SK-N-SH (cell line): Measurements from ENCODE around the gene OR52I1. TPM values are rescaled to one million over a fixed set of nuclear protein-coding genes. Genes with fewer than 3 reads are reported as not detected.

ENCODE experiments used
- CTCF ChIA-PET: fragments of 300-600, 350-600 bp; formaldehyde crosslinking; extraction: SDS; loops from one replicate; lab custom pipeline; 2021; lab: Yijun Ruan, JAX
- POLR2A ChIA-PET: fragments of 350-600 bp; sonication (Branson Sonifier 250); formaldehyde crosslinking; extraction: SDS; loops from one replicate; lab custom pipeline; 2020; ENCODE audit warnings: antibody characterized with exemption, inconsistent platforms; lab: Yijun Ruan, JAX
- DNase-seq: peaks from one replicate; pipeline ENCODE4 v3.0.0; 2012
- H2AFZ ChIP-seq: fragments of 200-600 bp; sonication (generic); 2 replicates; pipeline ENCODE4 v1.8.1; 2016; ENCODE audit warnings: antibody characterized with exemption, mild to moderate bottlenecking, low read depth
- H3F3A ChIP-seq: fragments of 200-600 bp; sonication (generic); replicated peaks from 2 replicates; pipeline ENCODE3; 2016; ENCODE audit warnings: antibody characterized with exemption, mild to moderate bottlenecking; ENCODE audit not compliant: insufficient read depth
- H3K27ac ChIP-seq, 2 experiments: fragments of 200-500 bp in 1 of 2; fragments of 200-600 bp in 1 of 2; sonication (Bioruptor generic) in 1 of 2; sonication (generic), shearing (Covaris generic) in 1 of 2; 2 replicates each; pipeline versions ENCODE4 v1.5.1 to v1.6.1; 2014 to 2016; ENCODE audit warnings: low read depth in 2 of 2, inconsistent platforms in 1 of 2, low read length in 1 of 2, mild to moderate bottlenecking in 1 of 2, mixed read lengths in 1 of 2
- H3K27me3 ChIP-seq: fragments of 200-600 bp; sonication (generic), shearing (Covaris generic); 2 replicates; pipeline ENCODE4 v1.6.1; 2016; ENCODE audit warnings: mixed run types; ENCODE audit not compliant: insufficient read depth
- H3K36me3 ChIP-seq, 2 experiments: fragments of 200-500 bp in 1 of 2; fragments of 200-600 bp in 1 of 2; sonication (Bioruptor generic) in 1 of 2; sonication (generic) in 1 of 2; replicated peaks in 1 of 2; 2 replicates each; pipeline versions ENCODE3 to v1.5.1; 2014 to 2016; ENCODE audit warnings: low read length in 1 of 2, mild to moderate bottlenecking in 1 of 2; ENCODE audit not compliant: insufficient read depth in 2 of 2, control insufficient read depth in 1 of 2
- H3K4me1 ChIP-seq, 2 experiments: fragments of 200-500 bp in 1 of 2; fragments of 200-600 bp in 1 of 2; sonication (Bioruptor generic) in 1 of 2; sonication (generic), shearing (Covaris generic) in 1 of 2; 2 replicates each; pipeline versions ENCODE4 v1.5.1 to v1.6.1; 2014 to 2016; ENCODE audit warnings: low read depth in 1 of 2, low read length in 1 of 2, mixed run types in 1 of 2; ENCODE audit not compliant: insufficient read depth in 2 of 2, control insufficient read depth in 1 of 2
- H3K4me2 ChIP-seq: fragments of 200-600 bp; sonication (generic), shearing (Covaris generic); 2 replicates; pipeline ENCODE4 v1.6.1; 2017; ENCODE audit warnings: mixed run types
- H3K4me3 ChIP-seq, 2 experiments: fragments of 200-500 bp in 1 of 2; fragments of 200-600 bp in 1 of 2; sonication (Bioruptor generic) in 1 of 2; sonication (generic), shearing (Covaris generic) in 1 of 2; 2 replicates each; pipeline versions ENCODE4 v1.5.1 to v1.8.1; 2014 to 2016; ENCODE audit warnings: low read depth in 2 of 2, inconsistent platforms in 1 of 2, low read length in 1 of 2, mild to moderate bottlenecking in 1 of 2, mixed read lengths in 1 of 2, moderate library complexity in 1 of 2
- H3K79me2 ChIP-seq: fragments of 200-600 bp; sonication (generic); 2 replicates; pipeline ENCODE4 v1.8.1; 2017; ENCODE audit warnings: mild to moderate bottlenecking; ENCODE audit not compliant: insufficient read depth
- H3K9ac ChIP-seq: fragments of 200-600 bp; sonication (generic); 2 replicates; pipeline ENCODE4 v1.6.1; 2017; ENCODE audit warnings: mixed run types
- H3K9me2 ChIP-seq: fragments of 200-600 bp; sonication (generic); 2 replicates; pipeline ENCODE4 v1.6.1; 2017; ENCODE audit warnings: mixed run types
- H3K9me3 ChIP-seq: fragments of 200-600 bp; sonication (generic); 2 replicates; pipeline ENCODE4 v1.6.1; 2017; ENCODE audit warnings: mixed run types, mild to moderate bottlenecking, moderate library complexity
- H4K20me1 ChIP-seq: fragments of 200-600 bp; sonication (generic); 2 replicates; pipeline ENCODE4 v1.6.1; 2017; ENCODE audit warnings: mild to moderate bottlenecking, mixed run types; ENCODE audit not compliant: insufficient read depth
- CHD2 ChIP-seq: fragments of 150-350 bp; IDR thresholded peaks from 2 replicates; pipeline ENCODE4 v1.6.1; 2018; ENCODE audit warnings: low read length; ENCODE audit not compliant: partially characterized antibody
- ELF1 ChIP-seq: IDR thresholded peaks from 2 replicates; pipeline ENCODE4 v1.4.0; 2012
- EP300 ChIP-seq, 2 experiments: IDR thresholded peaks; 2 replicates each; pipeline versions ENCODE4 v1.4.0 to v1.6.1; 2012; ENCODE audit warnings: borderline replicate concordance in 1 of 2, low read depth in 1 of 2, low read length in 1 of 2
- EZH2phosphoT487 ChIP-seq: fragments of 200-600 bp; sonication (generic); IDR thresholded peaks from 2 replicates; pipeline ENCODE4 v1.6.1; 2017; ENCODE audit warnings: low read depth, mixed run types, mild to moderate bottlenecking, antibody characterized with exemption, moderate library complexity, borderline replicate concordance
- FOSL2 ChIP-seq: IDR thresholded peaks from 2 replicates; pipeline ENCODE4 v1.4.0; 2012; ENCODE audit warnings: low read depth, mild to moderate bottlenecking, moderate library complexity, borderline replicate concordance
- FOXJ3 ChIP-seq: sonication (generic); formaldehyde crosslinking; IDR thresholded peaks from 2 replicates; pipeline ENCODE4 v1.5.1; 2020; ENCODE audit warnings: mild to moderate bottlenecking, missing genetic modification reagents
- JUND ChIP-seq: IDR thresholded peaks from 2 replicates; pipeline ENCODE4 v1.4.0; 2012
- MEF2A ChIP-seq: IDR thresholded peaks from 2 replicates; pipeline ENCODE4 v1.4.0; 2012; ENCODE audit warnings: low read depth, borderline replicate concordance
- NFIC ChIP-seq: IDR thresholded peaks from 2 replicates; pipeline ENCODE4 v1.4.0; 2012; ENCODE audit warnings: borderline replicate concordance
- NRF1 ChIP-seq: IDR thresholded peaks from 2 replicates; pipeline ENCODE4 v1.6.1; 2012; ENCODE audit warnings: low read depth, mild to moderate bottlenecking, low read length
- POLR2AphosphoS5 ChIP-seq: IDR thresholded peaks from 2 replicates; pipeline ENCODE4 v1.6.1; 2012; ENCODE audit warnings: low read depth, low read length
- RAD21 ChIP-seq: IDR thresholded peaks from 2 replicates; pipeline ENCODE4 v1.6.1; 2012; ENCODE audit warnings: mild to moderate bottlenecking, low read length
- RCOR1 ChIP-seq: fragments of 150-350 bp; IDR thresholded peaks from 2 replicates; pipeline ENCODE4 v1.6.1; 2017; ENCODE audit warnings: antibody characterized with exemption, low read length
- RXRA ChIP-seq: IDR thresholded peaks from 2 replicates; pipeline ENCODE4 v1.4.0; 2012; ENCODE audit warnings: low read depth, mild to moderate bottlenecking, borderline replicate concordance
- TCF12 ChIP-seq: IDR thresholded peaks from 2 replicates; pipeline ENCODE4 v1.4.0; 2012
- TEAD4 ChIP-seq: IDR thresholded peaks from 2 replicates; pipeline ENCODE4 v1.4.0; 2012; ENCODE audit warnings: mild to moderate bottlenecking, borderline replicate concordance; ENCODE audit not compliant: insufficient read depth
- YY1 ChIP-seq: IDR thresholded peaks from 2 replicates; pipeline ENCODE4 v1.4.0; 2012; ENCODE audit warnings: low read depth, mild to moderate bottlenecking
- WGBS: methylation state at CpG from one replicate; pipeline ENCODE4 v1.1.6; 2017; ENCODE audit warnings: low lambda C conversion rate; 5-methylcytosine and 5-hydroxymethylcytosine counted together
- polyA plus RNA-seq, 3 experiments: library from polyadenylated mRNA; depleted of rRNA; stranded (reverse); fragments of >200 nt; gene quantifications; 2 replicates each; pipeline ENCODE4 v1.2.3, GENCODE V29; 2012
- TF ChIP-seq, protein P1 (sequence below): IDR thresholded peaks from 2 replicates; pipeline ENCODE4 v1.4.0; 2012; ENCODE audit warnings: low read depth, borderline replicate concordance
- TF ChIP-seq, protein P2 (sequence below): fragments of 150-350 bp; IDR thresholded peaks from 2 replicates; pipeline ENCODE4 v1.6.1; 2016; ENCODE audit warnings: mild to moderate bottlenecking, low read depth, low read length
- TF ChIP-seq, protein P3 (sequence below): IDR thresholded peaks from 2 replicates; pipeline ENCODE4 v1.6.1; 2012; ENCODE audit warnings: mild to moderate bottlenecking, low read depth, low read length, moderate library complexity
- TF ChIP-seq, protein P4 (sequence below): IDR thresholded peaks from 2 replicates; pipeline ENCODE4; 2012
- TF ChIP-seq, protein P5 (sequence below): fragments of 200-600 bp; sonication (generic); IDR thresholded peaks from 2 replicates; pipeline ENCODE4 v1.6.1; 2017; ENCODE audit warnings: antibody characterized with exemption, mild to moderate bottlenecking, moderate library complexity
- TF ChIP-seq, protein P6 (sequence below): IDR thresholded peaks from 2 replicates; pipeline ENCODE4 v1.4.0; 2012; ENCODE audit warnings: low read depth

OR52I1 gene
- polyA plus RNA-seq, 1 of the 3 experiments (the other 2 are of a cell fraction), result not detected

DNA sequence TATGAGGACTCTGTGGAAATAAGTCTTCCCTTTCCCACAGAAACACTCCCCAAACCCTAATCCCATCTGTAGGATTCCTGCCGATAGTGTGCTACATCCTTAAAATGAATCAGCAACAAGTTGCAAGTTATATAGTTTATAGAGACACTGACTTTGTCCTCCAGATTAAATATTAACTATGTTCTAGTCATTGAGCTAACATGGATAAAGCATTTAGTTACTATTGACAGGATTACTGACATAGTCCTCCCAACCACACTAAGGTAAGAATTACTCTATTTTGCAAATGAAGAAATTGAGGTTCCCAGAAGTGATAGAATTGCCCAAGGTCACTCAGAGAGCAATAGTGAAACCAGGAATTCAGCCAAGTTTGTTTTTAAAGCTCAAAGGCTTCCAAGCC lies 47.0 kb upstream of the OR52I1 start (continued):
- no peak for TF ChIP-seq CHD2
- no peak for TF ChIP-seq EP300 (IDR thresholded peaks at IDR 0.05; ENCODE audit: borderline replicate concordance in 1 of 2, low read depth in 1 of 2, low read length in 1 of 2)
- no peak for TF ChIP-seq NFIC
- no peak for TF ChIP-seq TCF12
- TF ChIP-seq, protein P1, sequence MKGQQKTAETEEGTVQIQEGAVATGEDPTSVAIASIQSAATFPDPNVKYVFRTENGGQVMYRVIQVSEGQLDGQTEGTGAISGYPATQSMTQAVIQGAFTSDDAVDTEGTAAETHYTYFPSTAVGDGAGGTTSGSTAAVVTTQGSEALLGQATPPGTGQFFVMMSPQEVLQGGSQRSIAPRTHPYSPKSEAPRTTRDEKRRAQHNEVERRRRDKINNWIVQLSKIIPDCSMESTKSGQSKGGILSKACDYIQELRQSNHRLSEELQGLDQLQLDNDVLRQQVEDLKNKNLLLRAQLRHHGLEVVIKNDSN, result no peak
- no peak for TF ChIP-seq FOSL2
- TF ChIP-seq, protein P2, sequence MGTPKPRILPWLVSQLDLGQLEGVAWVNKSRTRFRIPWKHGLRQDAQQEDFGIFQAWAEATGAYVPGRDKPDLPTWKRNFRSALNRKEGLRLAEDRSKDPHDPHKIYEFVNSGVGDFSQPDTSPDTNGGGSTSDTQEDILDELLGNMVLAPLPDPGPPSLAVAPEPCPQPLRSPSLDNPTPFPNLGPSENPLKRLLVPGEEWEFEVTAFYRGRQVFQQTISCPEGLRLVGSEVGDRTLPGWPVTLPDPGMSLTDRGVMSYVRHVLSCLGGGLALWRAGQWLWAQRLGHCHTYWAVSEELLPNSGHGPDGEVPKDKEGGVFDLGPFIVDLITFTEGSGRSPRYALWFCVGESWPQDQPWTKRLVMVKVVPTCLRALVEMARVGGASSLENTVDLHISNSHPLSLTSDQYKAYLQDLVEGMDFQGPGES, result no peak

DNA sequence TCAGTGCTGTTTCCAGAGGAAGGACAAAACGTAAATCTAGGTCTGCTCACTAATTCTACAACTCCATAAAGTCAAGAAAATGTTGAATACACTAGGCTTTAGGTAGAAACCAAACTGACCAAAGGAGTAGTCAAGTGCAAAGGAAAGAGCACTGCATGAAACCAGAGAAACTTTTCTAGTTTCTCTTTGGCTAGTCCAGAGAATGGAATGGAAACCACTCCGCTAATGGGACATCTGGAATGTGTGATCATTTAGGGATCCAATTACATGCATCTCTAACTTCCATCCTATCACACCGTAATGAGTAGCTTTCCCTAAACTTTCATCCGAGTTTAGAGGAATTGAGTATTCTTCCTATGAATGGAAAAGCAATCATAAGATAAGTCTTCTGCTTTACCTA lies 46.4 kb upstream of the OR52I1 start:
- H3F3A ChIP-seq, result no peaks in the 10 kb centered on the region
- no peaks in the 10 kb centered on the region for H3K9me2 ChIP-seq
- WGBS, result 6% methylated on average over 4 of the region's 4 CpGs
- H3K79me2 ChIP-seq, result no peaks in the 10 kb centered on the region
- no peak overlapping the region for H3K4me3 ChIP-seq
- no peak overlapping the region for H3K4me2 ChIP-seq
- H3K36me3 ChIP-seq, result no peaks in the 10 kb centered on the region
- CTCF ChIA-PET, result no interaction called here
- H3K27me3 ChIP-seq, result peaks cover 5% of the 10 kb centered on the region; the same call in 1 of the 2 replicates
- POLR2A ChIA-PET, result no interaction called here
- no peaks in the 10 kb centered on the region for H4K20me1 ChIP-seq
- no peak for DNase-seq
- no peak overlapping the region for H2AFZ ChIP-seq
- TF ChIP-seq YY1 (no peak), FOXJ3 (CRISPR knock-in tag) (no peak), NRF1 (no peak), RCOR1 (no peak), RXRA (no peak), POLR2AphosphoS5 (no peak), TEAD4 (no peak), JUND (no peak), ELF1 (no peak), MEF2A (no peak), EZH2phosphoT487 (no peak), CHD2 (no peak), RAD21 (no peak), TCF12 (no peak)
- TF ChIP-seq, protein P3, sequence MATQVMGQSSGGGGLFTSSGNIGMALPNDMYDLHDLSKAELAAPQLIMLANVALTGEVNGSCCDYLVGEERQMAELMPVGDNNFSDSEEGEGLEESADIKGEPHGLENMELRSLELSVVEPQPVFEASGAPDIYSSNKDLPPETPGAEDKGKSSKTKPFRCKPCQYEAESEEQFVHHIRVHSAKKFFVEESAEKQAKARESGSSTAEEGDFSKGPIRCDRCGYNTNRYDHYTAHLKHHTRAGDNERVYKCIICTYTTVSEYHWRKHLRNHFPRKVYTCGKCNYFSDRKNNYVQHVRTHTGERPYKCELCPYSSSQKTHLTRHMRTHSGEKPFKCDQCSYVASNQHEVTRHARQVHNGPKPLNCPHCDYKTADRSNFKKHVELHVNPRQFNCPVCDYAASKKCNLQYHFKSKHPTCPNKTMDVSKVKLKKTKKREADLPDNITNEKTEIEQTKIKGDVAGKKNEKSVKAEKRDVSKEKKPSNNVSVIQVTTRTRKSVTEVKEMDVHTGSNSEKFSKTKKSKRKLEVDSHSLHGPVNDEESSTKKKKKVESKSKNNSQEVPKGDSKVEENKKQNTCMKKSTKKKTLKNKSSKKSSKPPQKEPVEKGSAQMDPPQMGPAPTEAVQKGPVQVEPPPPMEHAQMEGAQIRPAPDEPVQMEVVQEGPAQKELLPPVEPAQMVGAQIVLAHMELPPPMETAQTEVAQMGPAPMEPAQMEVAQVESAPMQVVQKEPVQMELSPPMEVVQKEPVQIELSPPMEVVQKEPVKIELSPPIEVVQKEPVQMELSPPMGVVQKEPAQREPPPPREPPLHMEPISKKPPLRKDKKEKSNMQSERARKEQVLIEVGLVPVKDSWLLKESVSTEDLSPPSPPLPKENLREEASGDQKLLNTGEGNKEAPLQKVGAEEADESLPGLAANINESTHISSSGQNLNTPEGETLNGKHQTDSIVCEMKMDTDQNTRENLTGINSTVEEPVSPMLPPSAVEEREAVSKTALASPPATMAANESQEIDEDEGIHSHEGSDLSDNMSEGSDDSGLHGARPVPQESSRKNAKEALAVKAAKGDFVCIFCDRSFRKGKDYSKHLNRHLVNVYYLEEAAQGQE, result no peak
- TF ChIP-seq, protein P4, sequence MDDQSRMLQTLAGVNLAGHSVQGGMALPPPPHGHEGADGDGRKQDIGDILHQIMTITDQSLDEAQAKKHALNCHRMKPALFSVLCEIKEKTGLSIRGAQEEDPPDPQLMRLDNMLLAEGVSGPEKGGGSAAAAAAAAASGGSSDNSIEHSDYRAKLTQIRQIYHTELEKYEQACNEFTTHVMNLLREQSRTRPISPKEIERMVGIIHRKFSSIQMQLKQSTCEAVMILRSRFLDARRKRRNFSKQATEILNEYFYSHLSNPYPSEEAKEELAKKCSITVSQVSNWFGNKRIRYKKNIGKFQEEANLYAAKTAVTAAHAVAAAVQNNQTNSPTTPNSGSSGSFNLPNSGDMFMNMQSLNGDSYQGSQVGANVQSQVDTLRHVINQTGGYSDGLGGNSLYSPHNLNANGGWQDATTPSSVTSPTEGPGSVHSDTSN, result no peak
- TF ChIP-seq, protein P5, sequence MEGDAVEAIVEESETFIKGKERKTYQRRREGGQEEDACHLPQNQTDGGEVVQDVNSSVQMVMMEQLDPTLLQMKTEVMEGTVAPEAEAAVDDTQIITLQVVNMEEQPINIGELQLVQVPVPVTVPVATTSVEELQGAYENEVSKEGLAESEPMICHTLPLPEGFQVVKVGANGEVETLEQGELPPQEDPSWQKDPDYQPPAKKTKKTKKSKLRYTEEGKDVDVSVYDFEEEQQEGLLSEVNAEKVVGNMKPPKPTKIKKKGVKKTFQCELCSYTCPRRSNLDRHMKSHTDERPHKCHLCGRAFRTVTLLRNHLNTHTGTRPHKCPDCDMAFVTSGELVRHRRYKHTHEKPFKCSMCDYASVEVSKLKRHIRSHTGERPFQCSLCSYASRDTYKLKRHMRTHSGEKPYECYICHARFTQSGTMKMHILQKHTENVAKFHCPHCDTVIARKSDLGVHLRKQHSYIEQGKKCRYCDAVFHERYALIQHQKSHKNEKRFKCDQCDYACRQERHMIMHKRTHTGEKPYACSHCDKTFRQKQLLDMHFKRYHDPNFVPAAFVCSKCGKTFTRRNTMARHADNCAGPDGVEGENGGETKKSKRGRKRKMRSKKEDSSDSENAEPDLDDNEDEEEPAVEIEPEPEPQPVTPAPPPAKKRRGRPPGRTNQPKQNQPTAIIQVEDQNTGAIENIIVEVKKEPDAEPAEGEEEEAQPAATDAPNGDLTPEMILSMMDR, result no peak
- TF ChIP-seq, protein P6, sequence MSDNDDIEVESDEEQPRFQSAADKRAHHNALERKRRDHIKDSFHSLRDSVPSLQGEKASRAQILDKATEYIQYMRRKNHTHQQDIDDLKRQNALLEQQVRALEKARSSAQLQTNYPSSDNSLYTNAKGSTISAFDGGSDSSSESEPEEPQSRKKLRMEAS, result no peak
- no peak overlapping the region for H3K27ac ChIP-seq
- H3K4me1 ChIP-seq, result no peaks in the 10 kb centered on the region
- no peaks in the 10 kb centered on the region for H3K9me3 ChIP-seq
- no peak overlapping the region for H3K9ac ChIP-seq
